Body of pancreas (tissue), 4 donors: ENCODE data around the gene MAMSTR. TPM values are rescaled to one million over a fixed set of nuclear protein-coding genes. Genes with fewer than 3 reads are reported as not detected.

Experiments
- ATAC-seq: fragments of 150-250 bp; one replicate; pipeline ENCODE4 v1.9.1; 2016
- DNase-seq, 4 donors: peaks; one replicate each; pipeline ENCODE4 v3.0.0-alpha.2; 2019
- H3K27ac ChIP-seq, 4 donors: fragments of 200-600 bp; sonication (generic); 1 replicate in 3 of 4; 2 replicates in 1 of 4; pipeline versions ENCODE4 v1.5.1 to v1.6.1; 2016 to 2019; ENCODE audit warnings: mild to moderate bottlenecking in 1 of 4, mixed read lengths in 1 of 4, moderate library complexity in 1 of 4
- H3K27me3 ChIP-seq, 2 donors: fragments of 200-600 bp; sonication (generic); one replicate each; pipeline ENCODE4 v1.6.0; 2016; ENCODE audit warnings: mild to moderate bottlenecking in 1 of 2
- H3K36me3 ChIP-seq, 2 donors: fragments of 200-600 bp; sonication (generic); replicated peaks in 1 of 2; 2 replicates each; pipeline ENCODE4 v1.5.1; 2016; ENCODE audit warnings: low read depth in 2 of 2; ENCODE audit not compliant: insufficient read depth in 1 of 2
- H3K4me1 ChIP-seq: fragments of 200-600 bp; sonication (generic); one replicate; pipeline ENCODE4 v1.6.0; 2016
- H3K4me3 ChIP-seq, 2 donors: fragments of 200-600 bp; sonication (generic); 1 replicate in 1 of 2; 2 replicates in 1 of 2; pipeline ENCODE4 v1.5.1; 2016 to 2019
- H3K9me3 ChIP-seq, 3 donors: fragments of 200-600 bp; sonication (generic); 1 replicate in 2 of 3; 2 replicates in 1 of 3; pipeline ENCODE4 v1.5.1; 2016
- CTCF ChIP-seq, 7 experiments: fragments of 450-650 bp in 4 of 7; fragments of 200-600 bp in 3 of 7; sonication (generic) in 3 of 7; IDR thresholded peaks; one replicate each; pipeline ENCODE4 v1.5.1; 2016 to 2019; ENCODE audit warnings: antibody characterized with exemption in 7 of 7
- POLR2A ChIP-seq, 3 donors: fragments of 450-650 bp; IDR thresholded peaks; one replicate each; pipeline ENCODE4 v1.6.1; 2016; ENCODE audit warnings: antibody characterized with exemption in 3 of 3, mild to moderate bottlenecking in 2 of 3
- WGBS, 2 donors: methylation state at CpG; one replicate each; pipeline ENCODE4 v1.1.5; 2017; 5-methylcytosine and 5-hydroxymethylcytosine counted together
- intact Hi-C: fragments of 100-400 bp; cut with DNase I; formaldehyde crosslinking; loops from one replicate; pipeline ENCODE4 v1.15.1; 2023
- total RNA-seq, 2 donors: library from RNA; depleted of rRNA; stranded (reverse); fragments of >200 nt; gene quantifications; one replicate each; pipeline ENCODE4 v1.1.0, GENCODE V29; 2016

MAMSTR gene
- total RNA-seq, 2 donors from 2014 or later = 0.26 to 7.3 TPM

- ATAC-seq = no peak
- DNase-seq = no peak
- WGBS, 2 donors = 89 to 95% methylated on average over 15 to 26 of the region's 26 CpGs
- no peaks in the 10 kb centered on the region for H3K9me3 ChIP-seq
- no peaks in the 10 kb centered on the region for H3K36me3 ChIP-seq
- no peak overlapping the region for H3K27ac ChIP-seq
- peaks cover 1% of the 10 kb centered on the region for H3K4me1 ChIP-seq
- H3K27me3 ChIP-seq = no peaks in the 10 kb centered on the region
- intact Hi-C loops = no loop called here
- H3K4me3 ChIP-seq = no peak overlapping the region
- TF ChIP-seq CTCF (IDR thresholded peaks at IDR 0.05) = no peak
- TF ChIP-seq POLR2A (IDR thresholded peaks at IDR 0.05) = no peak
These were observed 49.4 kb downstream of the MAMSTR start for GRCh38 chr19:48669903-48670668.

GRCh38 chr19:48668761-48669160 lies 50.8 kb downstream of the MAMSTR start:
- no peaks in the 10 kb centered on the region for H3K9me3 ChIP-seq
- H3K4me3 ChIP-seq = no peak overlapping the region
- WGBS, 2 donors = 96 to 99% methylated on average over 2 of the region's 2 CpGs
- H3K36me3 ChIP-seq = no peaks in the 10 kb centered on the region
- DNase-seq (no peak), ATAC-seq (no peak)
- H3K27ac ChIP-seq = no peak overlapping the region
- no peaks in the 10 kb centered on the region for H3K27me3 ChIP-seq
- no peaks in the 10 kb centered on the region for H3K4me1 ChIP-seq
- no peak for TF ChIP-seq CTCF (IDR thresholded peaks at IDR 0.05)
- no peak for TF ChIP-seq POLR2A (IDR thresholded peaks at IDR 0.05)
- intact Hi-C loops = no loop called here

GRCh38 chr19:48668332-48668731 lies 51.2 kb downstream of the MAMSTR start:
- no peaks in the 10 kb centered on the region for H3K27me3 ChIP-seq
- ATAC-seq (no peak), DNase-seq (no peak)
- no peaks in the 10 kb centered on the region for H3K9me3 ChIP-seq
- no peaks in the 10 kb centered on the region for H3K36me3 ChIP-seq
- H3K27ac ChIP-seq = no peak overlapping the region
- no peaks in the 10 kb centered on the region for H3K4me1 ChIP-seq
- WGBS, 2 donors = 55% methylated on average over 3 of the region's 3 CpGs; no CpG with 5 or more reads in 1 of the 2 donors
- intact Hi-C loops = no loop called here
- TF ChIP-seq POLR2A (IDR thresholded peaks at IDR 0.05) (no peak), CTCF (IDR thresholded peaks at IDR 0.05) (no peak)
- H3K4me3 ChIP-seq = no peak overlapping the region

- no peak overlapping the region for H3K4me3 ChIP-seq
- H3K36me3 ChIP-seq = no peaks in the 10 kb centered on the region
- no peaks in the 10 kb centered on the region for H3K27me3 ChIP-seq
- ATAC-seq (no peak), DNase-seq (no peak)
- no peak overlapping the region for H3K27ac ChIP-seq
- WGBS, 2 donors = 61 to 71% methylated on average over 5 to 6 of the region's 6 CpGs
- peaks cover 9% of the 10 kb centered on the region for H3K4me1 ChIP-seq
- TF ChIP-seq POLR2A (IDR thresholded peaks at IDR 0.05) = no peak
- no peak for TF ChIP-seq CTCF (IDR thresholded peaks at IDR 0.05)
- no peaks in the 10 kb centered on the region for H3K9me3 ChIP-seq
- intact Hi-C loops = no loop called here
These were observed 53.7 kb downstream of the MAMSTR start for GRCh38 chr19:48665786-48666185.

GRCh38 chr19:48664476-48664875 lies 55.0 kb downstream of the MAMSTR start:
- Histone ChIP-seq H3K27ac (no peak overlapping the region), H3K27me3 (no peaks in the 10 kb centered on the region), H3K4me3 (no peak overlapping the region), H3K36me3 (no peaks in the 10 kb centered on the region), H3K9me3 (no peaks in the 10 kb centered on the region), H3K4me1 (peaks cover 11% of the 10 kb centered on the region)
- TF ChIP-seq CTCF (IDR thresholded peaks at IDR 0.05) = no peak
- no peak for TF ChIP-seq POLR2A (IDR thresholded peaks at IDR 0.05)
- ATAC-seq (no peak), DNase-seq (no peak)
- intact Hi-C loops = no loop called here
- 89 to 100% methylated on average over 1 to 14 of the region's 14 CpGs for WGBS, 2 donors
